ENCODE measurements around the gene SBF1. TPM values are rescaled to one million over a fixed set of nuclear protein-coding genes. Genes with fewer than 3 reads are reported as not detected.

Gene SBF1
- total RNA-seq, 2 experiments from 2014 or later = 220 to 227 TPM

DNA sequence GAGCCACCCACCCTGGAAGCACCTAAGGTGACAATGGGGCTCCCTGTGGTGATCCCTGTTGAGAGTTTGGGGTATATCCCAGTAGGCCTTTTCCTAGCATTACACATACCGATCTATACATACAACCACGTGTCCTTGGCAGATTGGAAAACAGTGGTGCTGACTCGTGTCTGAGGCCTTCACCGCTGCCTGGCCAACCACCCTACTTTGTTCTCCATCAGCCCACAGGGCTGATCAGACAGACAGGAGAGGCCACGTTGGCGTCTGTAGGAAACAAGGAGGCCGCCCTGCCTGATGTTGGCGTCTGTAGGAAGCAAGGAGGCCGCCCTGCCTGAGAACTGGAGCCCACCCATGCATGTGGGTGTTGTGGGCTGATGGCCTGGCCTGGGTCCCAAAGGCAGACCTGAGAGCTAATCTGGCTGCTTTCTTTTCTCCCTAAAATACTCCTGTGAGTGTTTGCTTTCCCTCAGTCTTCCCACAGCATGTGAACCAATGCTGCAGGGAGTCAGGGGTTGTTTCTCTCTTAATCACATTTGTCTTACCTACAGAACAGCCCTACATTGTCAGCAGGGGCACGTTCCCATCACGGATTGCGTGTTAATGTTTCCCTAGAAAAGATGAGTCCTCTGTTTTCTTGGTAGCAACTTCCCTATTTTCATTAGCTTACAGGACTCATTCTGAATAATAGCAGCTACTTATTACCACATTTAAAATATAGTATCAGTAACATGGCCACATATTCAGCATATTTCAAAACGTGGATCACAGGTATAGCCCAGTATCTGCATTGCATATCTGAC is 57.2 kb downstream of the SBF1 start:
- H3K9me3 Mint-ChIP-seq = no peaks in the 10 kb centered on the region
- no peak overlapping the region for H3K27ac Mint-ChIP-seq
- no peaks in the 10 kb centered on the region for H3K27me3 Mint-ChIP-seq

DNA sequence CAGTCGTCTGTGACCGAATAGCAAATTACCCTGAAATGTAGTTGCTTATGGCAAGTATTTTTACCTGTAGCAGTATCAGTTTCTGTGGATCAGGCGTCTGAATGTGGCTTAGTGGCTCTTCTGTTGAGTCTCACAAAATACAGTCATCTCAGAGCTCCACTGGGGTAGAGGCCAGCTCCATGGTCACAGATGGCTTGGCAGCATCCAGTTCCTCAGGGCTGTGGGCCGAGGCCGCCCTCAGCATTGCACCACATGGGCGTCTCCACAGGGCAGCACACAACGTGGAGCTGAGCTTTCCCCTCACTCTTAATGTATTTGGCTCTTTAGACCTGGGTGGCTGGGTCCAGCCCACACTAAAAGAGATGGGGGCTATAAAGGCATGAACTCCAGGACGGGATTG is 57.8 kb downstream of the SBF1 start:
- POLR2A ChIA-PET = no interaction called here
- no peak overlapping the region for H3K27ac ChIP-seq (ENCODE audit: low read depth in 1 of 2, low read length in 2 of 2)
- H3K36me3 Mint-ChIP-seq (ENCODE audit: low read depth) = peaks cover 86% of the 10 kb centered on the region
- H3K27me3 ChIP-seq (ENCODE audit: control insufficient read depth in 1 of 2, insufficient read depth in 2 of 2, low read length in 2 of 2) = no peaks in the 10 kb centered on the region
- H3K27ac Mint-ChIP-seq = no peak overlapping the region
- no peak overlapping the region for H3K4me3 Mint-ChIP-seq
- H3K27me3 Mint-ChIP-seq = no peaks in the 10 kb centered on the region
- H3K36me3 ChIP-seq (ENCODE audit: insufficient read depth, low read length) = peaks cover 72% of the 10 kb centered on the region
- no peak overlapping the region for H3K4me3 ChIP-seq (ENCODE audit: low read length)
- TF ChIP-seq, protein P1, sequence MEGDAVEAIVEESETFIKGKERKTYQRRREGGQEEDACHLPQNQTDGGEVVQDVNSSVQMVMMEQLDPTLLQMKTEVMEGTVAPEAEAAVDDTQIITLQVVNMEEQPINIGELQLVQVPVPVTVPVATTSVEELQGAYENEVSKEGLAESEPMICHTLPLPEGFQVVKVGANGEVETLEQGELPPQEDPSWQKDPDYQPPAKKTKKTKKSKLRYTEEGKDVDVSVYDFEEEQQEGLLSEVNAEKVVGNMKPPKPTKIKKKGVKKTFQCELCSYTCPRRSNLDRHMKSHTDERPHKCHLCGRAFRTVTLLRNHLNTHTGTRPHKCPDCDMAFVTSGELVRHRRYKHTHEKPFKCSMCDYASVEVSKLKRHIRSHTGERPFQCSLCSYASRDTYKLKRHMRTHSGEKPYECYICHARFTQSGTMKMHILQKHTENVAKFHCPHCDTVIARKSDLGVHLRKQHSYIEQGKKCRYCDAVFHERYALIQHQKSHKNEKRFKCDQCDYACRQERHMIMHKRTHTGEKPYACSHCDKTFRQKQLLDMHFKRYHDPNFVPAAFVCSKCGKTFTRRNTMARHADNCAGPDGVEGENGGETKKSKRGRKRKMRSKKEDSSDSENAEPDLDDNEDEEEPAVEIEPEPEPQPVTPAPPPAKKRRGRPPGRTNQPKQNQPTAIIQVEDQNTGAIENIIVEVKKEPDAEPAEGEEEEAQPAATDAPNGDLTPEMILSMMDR (IDR thresholded peaks at IDR 0.05) = no peak
- H3K4me1 Mint-ChIP-seq (ENCODE audit: low read depth) = no peaks in the 10 kb centered on the region
- no peaks in the 10 kb centered on the region for H3K4me1 ChIP-seq (ENCODE audit: insufficient read depth, low read length)
- H3K9me3 ChIP-seq (ENCODE audit: control insufficient read depth in 1 of 2, insufficient read depth in 1 of 2, low read length in 2 of 2) = no peaks in the 10 kb centered on the region
- no peak for ATAC-seq (ENCODE audit: poor library complexity)
- H3K9me3 Mint-ChIP-seq = no peaks in the 10 kb centered on the region
- DNase-seq = no peak
- intact Hi-C loops (cut with DNase I, micrococcal nuclease) = no loop called here
- CTCF ChIA-PET = no interaction called here

More for the DNA sequence above, 57.2 kb downstream of the SBF1 start:
- Histone ChIP-seq H3K9me3 (ENCODE audit: control insufficient read depth in 1 of 2, insufficient read depth in 1 of 2, low read length in 2 of 2) (no peaks in the 10 kb centered on the region), H3K4me3 (ENCODE audit: low read length) (no peak overlapping the region), H3K27ac (ENCODE audit: low read depth in 1 of 2, low read length in 2 of 2) (no peak overlapping the region), H3K27me3 (ENCODE audit: control insufficient read depth in 1 of 2, insufficient read depth in 2 of 2, low read length in 2 of 2) (no peaks in the 10 kb centered on the region), H3K4me1 (ENCODE audit: insufficient read depth, low read length) (no peaks in the 10 kb centered on the region), H3K36me3 (ENCODE audit: insufficient read depth, low read length) (peaks cover 78% of the 10 kb centered on the region)
- DNase-seq = no peak
- TF ChIP-seq, protein P1 (IDR thresholded peaks at IDR 0.05) = no peak
- Mint-ChIP-seq H3K4me1 (ENCODE audit: low read depth) (no peaks in the 10 kb centered on the region), H3K4me3 (no peak overlapping the region), H3K36me3 (ENCODE audit: low read depth) (peaks cover 92% of the 10 kb centered on the region)
- intact Hi-C loops (cut with DNase I, micrococcal nuclease) = no loop called here
- ChIA-PET CTCF (no interaction called here), POLR2A (no interaction called here)
- no peak for ATAC-seq (ENCODE audit: poor library complexity)

DNA sequence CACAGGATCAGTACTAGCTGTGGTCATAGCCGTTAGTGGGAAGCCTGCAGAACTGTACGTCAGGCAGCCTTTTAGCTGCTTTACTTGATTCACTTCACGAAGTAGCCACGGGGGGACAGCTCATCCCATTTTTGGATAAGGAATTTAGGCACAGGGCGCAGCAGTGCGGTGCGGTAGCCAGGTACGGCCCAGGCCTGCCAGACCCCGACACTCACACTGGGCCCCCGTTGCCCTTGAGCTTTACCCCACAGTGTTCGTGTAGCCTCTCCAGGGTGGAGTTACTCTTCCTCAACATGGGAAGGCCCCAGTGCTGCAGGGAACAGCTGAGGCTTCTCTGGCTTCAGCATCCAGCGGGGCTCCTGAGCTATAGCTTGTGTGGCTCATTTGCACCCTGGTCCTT is 59.4 kb downstream of the SBF1 start:
- intact Hi-C loops (cut with DNase I, micrococcal nuclease) = no loop called here
- Histone ChIP-seq H3K4me1 (ENCODE audit: insufficient read depth, low read length) (no peaks in the 10 kb centered on the region), H3K27ac (ENCODE audit: low read depth in 1 of 2, low read length in 2 of 2) (no peak overlapping the region), H3K36me3 (ENCODE audit: insufficient read depth, low read length) (peaks cover 63% of the 10 kb centered on the region), H3K4me3 (ENCODE audit: low read length) (no peak overlapping the region), H3K9me3 (ENCODE audit: control insufficient read depth in 1 of 2, insufficient read depth in 1 of 2, low read length in 2 of 2) (no peaks in the 10 kb centered on the region), H3K27me3 (ENCODE audit: control insufficient read depth in 1 of 2, insufficient read depth in 2 of 2, low read length in 2 of 2) (no peaks in the 10 kb centered on the region)
- ChIA-PET POLR2A (no interaction called here), CTCF (interaction anchor here (1.1 kb wide), 1 partner anchor 83 kb away, joined by 3 read pairs; no protein-coding TSS in a partner anchor)
- DNase-seq = no peak
- no peak for ATAC-seq (ENCODE audit: poor library complexity)
- peaks cover 73% of the 10 kb centered on the region for H3K36me3 Mint-ChIP-seq (ENCODE audit: low read depth)
- no peaks in the 10 kb centered on the region for H3K9me3 Mint-ChIP-seq
- no peak overlapping the region for H3K4me3 Mint-ChIP-seq
- no peaks in the 10 kb centered on the region for H3K27me3 Mint-ChIP-seq
- no peaks in the 10 kb centered on the region for H3K4me1 Mint-ChIP-seq (ENCODE audit: low read depth)
- TF ChIP-seq, protein P1 (IDR thresholded peaks at IDR 0.05) = no peak
- H3K27ac Mint-ChIP-seq = no peak overlapping the region
